G401.6 (cell line): ENCODE data around the gene KEAP1.

Source experiments
- FAIRE-seq: peaks from 2 replicates; lab custom pipeline; 2012; peaks lifted over from hg19 to GRCh38; lab: Jason Lieb, UNC

The KEAP1 gene

DNA sequence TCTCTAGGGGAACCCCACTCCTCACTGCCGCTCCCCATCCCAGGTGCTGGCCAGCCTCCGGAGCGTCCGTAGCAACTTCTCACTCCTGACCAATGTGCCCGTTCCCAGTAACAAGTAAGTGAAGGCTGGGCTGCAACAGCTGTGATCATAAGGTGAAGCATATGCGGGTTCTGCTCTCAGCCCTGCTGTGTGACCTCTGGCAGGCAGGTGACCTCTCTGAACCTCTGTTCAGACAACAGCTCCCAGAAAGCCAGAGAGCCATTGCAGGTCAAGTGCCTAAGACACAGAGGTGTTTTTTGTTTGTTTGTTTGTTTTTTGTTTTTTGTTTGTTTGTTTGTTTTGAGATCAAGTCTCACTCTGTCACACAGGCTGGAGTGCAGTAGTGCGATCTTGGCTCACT, 54.1 kb downstream of the KEAP1 start:
- no peak for FAIRE-seq

DNA sequence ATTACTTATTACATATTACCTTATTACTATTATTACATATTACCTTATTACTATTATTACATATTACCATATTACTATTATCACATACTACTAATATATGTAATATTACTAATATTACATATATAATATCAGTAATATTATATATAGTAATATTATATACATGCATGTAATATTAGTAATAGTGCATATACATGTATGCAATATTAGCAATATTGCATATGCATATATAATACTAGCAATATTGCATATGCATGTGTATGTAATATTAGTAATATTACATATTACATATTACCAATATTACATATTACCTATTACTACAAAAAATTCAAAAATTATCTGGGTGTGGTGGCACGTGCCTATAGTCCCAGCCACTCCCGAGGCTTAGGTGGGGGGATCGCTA, 60.5 kb downstream of the KEAP1 start:
- peak; percentile 89 for FAIRE-seq

DNA sequence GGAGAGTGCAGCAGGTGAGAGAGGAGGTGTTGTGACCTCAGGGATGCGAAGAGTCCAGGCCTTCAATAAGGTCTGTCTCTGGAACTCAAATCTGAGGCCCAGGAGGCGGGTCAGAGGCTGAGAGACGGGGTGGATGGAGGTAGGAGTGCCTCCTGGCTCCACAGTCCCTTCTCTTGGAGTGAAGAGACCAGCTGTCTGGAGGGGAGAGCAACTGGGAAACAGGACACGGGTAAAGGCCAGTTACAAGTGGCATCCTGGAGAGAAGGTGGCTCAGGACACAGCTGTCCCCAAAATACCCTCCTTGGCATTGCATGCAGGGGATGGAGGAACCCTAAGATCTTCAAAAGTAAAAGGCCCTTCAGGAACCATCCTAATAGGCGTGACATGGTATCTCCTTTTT, 63.6 kb downstream of the KEAP1 start:
- FAIRE-seq: no peak
